A549 treated with GW870086 at 1 μM for 4 hours (cell line): ENCODE results near the gene ING1. TPM values are rescaled to one million over a fixed set of nuclear protein-coding genes. Genes with fewer than 3 reads are reported as not detected.

ENCODE experiments used
- total RNA-seq: library from RNA; stranded (reverse); fragments of 200-300 nt; extraction: Qiagen RNA extraction; gene quantifications from 5 replicates; pipeline ENCODE4 v1.2.3, GENCODE V29; 2022; ENCODE audit warnings: low read depth

ING1 gene, protein sequence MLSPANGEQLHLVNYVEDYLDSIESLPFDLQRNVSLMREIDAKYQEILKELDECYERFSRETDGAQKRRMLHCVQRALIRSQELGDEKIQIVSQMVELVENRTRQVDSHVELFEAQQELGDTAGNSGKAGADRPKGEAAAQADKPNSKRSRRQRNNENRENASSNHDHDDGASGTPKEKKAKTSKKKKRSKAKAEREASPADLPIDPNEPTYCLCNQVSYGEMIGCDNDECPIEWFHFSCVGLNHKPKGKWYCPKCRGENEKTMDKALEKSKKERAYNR
- total RNA-seq = 7.3 to 10.5 TPM (median 9.6 TPM) in 5 replicates

GRCh38 chr13:110713642-110713952 is at the start of gene ING1:
Gene ING1 (plus strand): TSS chr13:110713700. CDS start chr13:110714150, 450 bp downstream.

GRCh38 chr13:110705826-110706569 is 7.5 kb upstream of the ING1 start, which contains the start of gene CARS2:
Gene CARS2 (minus strand): TSS chr13:110706116. CDS start chr13:110706093, 23 bp downstream.

Other genes with a start within 250 kb of the ING1 start
- 1.5 to 2.1 TPM (median 1.7 TPM) in 5 replicates for gene RAB20, start 152.0 kb upstream of the ING1 start, total RNA-seq
- 14.3 to 19.1 TPM (median 17.9 TPM) in 5 replicates for gene NAXD, start 98.2 kb upstream of the ING1 start, total RNA-seq
- gene CARS2, start 7.6 kb upstream of the ING1 start, total RNA-seq = 47.1 to 62.1 TPM (median 56.4 TPM) in 5 replicates
- 37.7 to 54.8 TPM (median 45.1 TPM) in 5 replicates for gene ANKRD10, start 201.4 kb downstream of the ING1 start, total RNA-seq